Adrenal gland (tissue), 5 donors: ENCODE measurements around the gene EYS.

Experiments used
- POLR2A ChIP-seq, 2 donors: fragments of 450-650 bp; IDR thresholded peaks; one replicate each; pipeline ENCODE4 v1.6.1; 2017; ENCODE audit warnings: antibody characterized with exemption in 2 of 2, mild to moderate bottlenecking in 2 of 2, moderate library complexity in 1 of 2
- TF ChIP-seq, protein P1 (sequence below), 6 experiments: fragments of 450-650 bp in 4 of 6; fragments of 200-600 bp in 2 of 6; sonication (generic) in 1 of 6; IDR thresholded peaks; 1 replicate in 5 of 6; 2 replicates in 1 of 6; pipeline versions ENCODE4 v1.5.1 to v1.8.0; 2016 to 2021; ENCODE audit warnings: antibody characterized with exemption in 6 of 6, mild to moderate bottlenecking in 2 of 6, moderate library complexity in 1 of 6
- donor health status: DM: no; HTN: no; CAD: no.

DNA sequence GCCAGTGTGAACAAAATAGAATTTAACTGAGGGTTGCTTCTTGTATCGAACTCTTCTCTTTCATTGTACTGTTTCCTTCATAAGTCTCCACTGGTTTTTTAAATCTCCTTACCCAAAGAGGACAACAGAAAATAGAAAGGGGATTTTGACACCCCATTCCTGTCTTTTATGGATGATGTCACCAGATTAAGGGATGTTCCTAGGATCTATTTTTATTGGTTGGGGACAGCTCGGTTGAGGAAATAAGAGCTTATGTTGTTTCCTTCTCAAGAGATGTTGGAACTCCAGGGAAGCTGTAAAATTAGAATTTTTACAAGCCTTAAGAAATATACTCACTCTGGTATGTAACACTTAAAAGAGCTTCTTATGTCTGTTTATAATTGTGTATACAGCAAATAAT is 1900.0 kb downstream of the EYS start:
- no peak for TF ChIP-seq POLR2A (IDR thresholded peaks at IDR 0.05)
- TF ChIP-seq, protein P1, sequence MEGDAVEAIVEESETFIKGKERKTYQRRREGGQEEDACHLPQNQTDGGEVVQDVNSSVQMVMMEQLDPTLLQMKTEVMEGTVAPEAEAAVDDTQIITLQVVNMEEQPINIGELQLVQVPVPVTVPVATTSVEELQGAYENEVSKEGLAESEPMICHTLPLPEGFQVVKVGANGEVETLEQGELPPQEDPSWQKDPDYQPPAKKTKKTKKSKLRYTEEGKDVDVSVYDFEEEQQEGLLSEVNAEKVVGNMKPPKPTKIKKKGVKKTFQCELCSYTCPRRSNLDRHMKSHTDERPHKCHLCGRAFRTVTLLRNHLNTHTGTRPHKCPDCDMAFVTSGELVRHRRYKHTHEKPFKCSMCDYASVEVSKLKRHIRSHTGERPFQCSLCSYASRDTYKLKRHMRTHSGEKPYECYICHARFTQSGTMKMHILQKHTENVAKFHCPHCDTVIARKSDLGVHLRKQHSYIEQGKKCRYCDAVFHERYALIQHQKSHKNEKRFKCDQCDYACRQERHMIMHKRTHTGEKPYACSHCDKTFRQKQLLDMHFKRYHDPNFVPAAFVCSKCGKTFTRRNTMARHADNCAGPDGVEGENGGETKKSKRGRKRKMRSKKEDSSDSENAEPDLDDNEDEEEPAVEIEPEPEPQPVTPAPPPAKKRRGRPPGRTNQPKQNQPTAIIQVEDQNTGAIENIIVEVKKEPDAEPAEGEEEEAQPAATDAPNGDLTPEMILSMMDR (IDR thresholded peaks at IDR 0.05) = no peak
